Activated CD8-positive, alpha-beta memory T cell treated with anti-CD3 and anti-CD28 coated beads for 1 hour (primary cell): Measurements from ENCODE around the gene TRIM32.
"Not testable (repeated sequence)": the region's sequence is repeated elsewhere in the genome, so short reads cannot be mapped to it uniquely, and the experiment has no call there.

Source experiments
- DNase-seq, 2 donors: peaks; one replicate each; pipeline ENCODE4 v3.0.0-alpha.2; 2020; ENCODE audit warnings: low read depth in 1 of 2; ENCODE audit errors: extremely low read depth in 1 of 2

Gene TRIM32

DNA sequence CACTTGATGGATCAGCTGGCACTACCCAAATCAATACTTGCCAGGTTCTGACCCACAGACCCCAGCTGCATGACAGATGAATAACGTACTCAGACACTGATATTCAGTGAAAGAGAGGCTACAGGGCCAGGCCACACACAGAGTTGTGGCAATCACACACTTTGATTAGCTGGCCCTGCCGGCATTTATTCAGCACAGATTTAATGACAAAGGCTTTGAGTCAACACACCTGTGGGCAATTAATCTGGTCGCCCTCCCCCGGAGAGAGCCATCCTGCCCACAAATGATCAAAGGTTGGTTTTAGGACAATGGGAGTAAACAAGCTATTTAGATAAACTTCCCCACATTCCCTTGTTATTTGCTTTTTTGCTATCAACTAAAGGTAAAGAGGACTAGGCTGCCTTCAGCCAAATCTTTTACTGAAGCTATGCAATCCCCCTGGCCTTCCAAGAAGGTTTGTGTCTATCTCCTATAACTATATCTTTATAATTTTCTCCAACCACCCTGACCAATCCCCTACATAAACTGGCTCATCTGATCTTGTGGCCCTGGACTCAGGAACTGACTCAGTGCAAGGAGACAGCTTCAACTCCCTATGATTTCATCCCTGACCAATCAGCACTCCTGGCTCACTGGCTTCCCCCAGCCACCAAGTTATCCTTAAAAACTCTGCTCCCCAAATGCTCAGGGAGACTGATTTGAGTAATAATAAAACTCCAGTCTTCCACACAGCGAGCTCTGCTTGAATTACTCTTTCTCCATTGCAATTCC lies 12.7 kb upstream of the TRIM32 start:
- DNase-seq, result no peak

DNA sequence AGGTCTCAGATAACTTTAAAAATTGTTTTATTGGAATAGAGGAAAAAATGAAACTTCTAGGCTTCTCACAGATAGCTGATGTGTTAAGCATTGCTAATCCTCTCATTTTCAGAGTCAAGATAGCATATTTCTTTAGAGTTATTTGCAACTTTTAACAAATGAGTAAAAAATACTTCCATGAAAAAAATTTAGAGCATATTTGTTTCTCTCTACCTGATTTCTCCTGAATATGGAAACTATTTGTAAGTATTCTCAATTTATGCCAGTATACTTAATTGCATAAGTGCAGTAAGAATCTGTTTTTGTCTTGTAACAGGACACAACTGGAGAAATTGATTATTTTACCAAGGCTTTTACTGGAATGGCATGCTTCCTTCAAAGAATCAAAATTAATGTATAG lies 3.6 kb upstream of the TRIM32 start:
- no peak for DNase-seq

DNA sequence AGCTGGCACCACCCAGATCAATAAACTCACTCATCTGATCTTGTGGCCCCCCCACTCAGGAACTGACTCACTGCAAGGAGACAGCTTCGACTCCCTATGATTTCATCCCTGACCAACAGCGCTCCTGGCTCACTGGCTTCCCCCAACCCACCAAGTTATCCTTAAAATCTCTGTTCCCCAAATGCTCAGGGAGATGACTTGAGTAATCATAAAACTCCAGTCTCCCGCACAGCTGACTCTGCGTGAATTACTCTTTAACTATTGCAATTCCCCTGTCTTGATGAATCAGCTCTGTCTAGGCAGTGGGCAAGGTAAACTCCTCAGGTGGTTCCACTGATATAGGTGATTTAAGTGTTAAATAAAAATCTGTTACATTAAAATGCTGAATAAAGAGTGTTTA lies 1.9 kb upstream of the TRIM32 start:
- DNase-seq, result no peak

DNA sequence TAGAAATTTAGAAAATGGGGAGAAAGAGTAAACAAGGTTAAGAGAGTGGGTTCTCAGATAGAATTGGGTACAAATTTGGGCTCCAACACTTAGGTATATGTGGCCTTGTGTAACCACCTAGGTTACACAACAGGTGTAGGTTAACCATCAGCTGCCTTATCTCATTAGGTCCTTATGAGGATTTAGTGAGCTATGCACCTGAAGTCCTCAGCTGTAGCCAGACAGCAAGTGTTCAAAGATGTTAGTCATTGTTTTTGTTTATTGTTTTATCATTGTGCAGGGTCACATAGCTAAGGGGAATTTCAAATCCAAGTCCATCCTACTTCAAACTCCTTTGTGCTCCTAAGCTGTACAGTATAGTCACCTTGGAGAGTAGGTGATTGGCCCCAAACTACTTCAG lies 970 bp upstream of the TRIM32 start:
- DNase-seq, result no peak

DNA sequence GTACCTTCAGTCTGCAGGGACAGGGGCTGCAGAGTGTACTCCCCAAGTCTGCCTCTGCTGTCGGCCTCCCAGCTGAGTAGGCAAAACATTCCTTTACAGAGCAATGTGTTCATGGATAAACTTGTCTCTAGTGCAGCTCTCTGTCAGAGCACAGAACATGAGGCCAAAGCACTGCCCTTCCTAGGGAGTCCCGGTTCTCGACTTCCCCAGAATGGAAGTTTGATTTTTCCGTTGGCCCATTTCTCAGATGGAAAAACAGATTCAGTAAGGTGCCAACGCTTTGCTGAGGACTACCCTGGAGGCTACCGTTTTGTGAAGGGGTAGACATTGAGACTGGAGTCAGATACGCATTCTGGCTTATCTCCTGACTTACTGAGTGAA lies 422 bp upstream of the TRIM32 start:
- no peak for DNase-seq

DNA sequence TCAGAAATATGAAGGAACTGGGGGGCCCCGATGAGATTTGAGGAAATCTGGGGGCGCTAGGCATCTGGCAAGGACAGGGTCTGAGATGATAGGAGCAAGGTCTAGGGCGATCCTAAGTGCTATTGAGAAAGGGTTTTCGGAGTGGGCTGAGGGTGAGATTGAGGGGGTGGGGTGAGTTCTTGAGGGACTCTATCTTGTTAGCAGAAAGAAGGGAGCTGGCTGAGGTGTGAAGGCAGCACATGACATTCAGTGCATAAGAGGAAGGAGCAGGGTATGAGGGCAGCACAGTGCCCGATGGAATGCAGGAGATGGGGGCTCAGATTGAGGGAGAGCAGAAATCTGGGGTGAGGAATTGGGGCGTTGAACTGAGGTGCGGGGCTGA lies 640 bp downstream of the TRIM32 start:
- no peak for DNase-seq

DNA sequence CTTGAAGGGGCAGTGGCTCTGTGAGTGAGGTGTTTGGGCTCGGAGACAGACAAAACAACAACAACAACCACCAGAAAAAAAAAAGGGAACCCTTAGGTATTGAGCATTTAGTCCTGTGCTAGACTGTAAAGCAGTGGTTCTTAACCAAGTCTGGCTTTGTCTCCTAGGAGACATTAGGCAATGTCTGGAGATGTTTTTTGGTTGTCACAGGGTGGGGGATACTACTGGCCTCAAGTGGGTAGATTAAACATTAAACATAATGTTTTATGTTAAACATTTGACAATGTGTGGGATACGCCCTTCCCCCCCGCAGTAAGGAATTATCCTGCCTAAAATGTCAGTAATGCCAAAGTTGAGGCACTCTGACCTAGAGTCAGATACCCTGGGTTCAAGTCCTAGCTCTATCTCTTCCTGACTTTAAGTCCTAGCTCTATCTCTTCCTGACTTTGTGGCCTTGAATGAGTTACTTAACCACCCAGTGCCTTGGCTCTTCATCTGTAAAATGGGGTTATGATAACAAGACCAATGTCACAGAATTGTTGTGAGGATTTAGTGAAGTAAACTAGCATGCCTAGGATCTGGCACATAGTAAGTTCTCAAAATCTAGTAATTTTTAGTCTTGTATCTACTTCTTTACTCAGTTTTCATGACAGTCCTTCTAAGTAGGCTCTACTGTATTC lies 1.8 kb downstream of the TRIM32 start:
- DNase-seq, result no peak

DNA sequence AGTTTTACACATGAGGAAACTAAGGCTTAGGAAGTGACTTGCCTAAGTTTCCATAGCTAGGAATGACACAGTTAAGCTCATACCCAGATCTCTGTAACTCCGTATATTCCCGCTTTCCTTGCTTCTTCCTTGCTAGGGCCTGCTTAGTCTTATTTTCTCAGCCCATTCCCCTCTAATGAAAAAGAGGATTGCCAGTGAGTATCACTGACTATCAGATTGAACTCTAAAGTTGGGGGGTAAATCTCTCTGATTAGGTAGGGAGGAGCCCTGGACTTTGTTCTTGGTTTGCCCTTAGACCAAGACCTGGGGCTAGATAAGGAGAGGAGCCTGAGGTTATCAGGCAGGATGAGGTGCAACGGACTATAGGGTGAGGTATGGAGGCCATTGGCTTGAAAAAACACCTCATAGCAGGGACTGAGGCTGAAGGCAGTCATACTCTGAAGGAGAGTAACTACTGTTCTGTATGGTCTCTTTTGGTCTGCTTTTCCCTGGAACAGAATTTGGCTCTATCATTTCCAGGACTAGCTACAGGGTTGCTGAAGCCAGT lies 2.5 kb downstream of the TRIM32 start:
- DNase-seq, result no peak

DNA sequence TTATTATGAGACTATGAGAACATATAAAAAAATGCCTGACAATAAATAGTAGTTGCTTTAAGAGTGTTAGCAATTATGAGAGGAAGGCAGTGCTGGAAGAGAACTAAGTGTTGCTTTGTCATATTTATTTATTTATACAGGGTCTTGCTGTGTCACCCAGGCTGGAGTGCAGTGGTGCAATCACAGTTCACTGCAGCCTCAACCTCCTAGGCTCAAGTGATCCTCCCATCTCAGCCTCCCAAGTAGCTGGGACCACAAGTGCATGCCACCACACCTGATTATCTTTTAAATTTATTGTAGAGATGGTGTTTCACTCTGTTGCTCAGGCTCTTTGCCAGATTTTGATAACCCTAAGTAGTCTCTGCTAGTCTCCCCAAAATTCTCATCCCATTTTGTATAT lies 3.7 kb downstream of the TRIM32 start:
- DNase-seq, result not testable (repeated sequence)

DNA sequence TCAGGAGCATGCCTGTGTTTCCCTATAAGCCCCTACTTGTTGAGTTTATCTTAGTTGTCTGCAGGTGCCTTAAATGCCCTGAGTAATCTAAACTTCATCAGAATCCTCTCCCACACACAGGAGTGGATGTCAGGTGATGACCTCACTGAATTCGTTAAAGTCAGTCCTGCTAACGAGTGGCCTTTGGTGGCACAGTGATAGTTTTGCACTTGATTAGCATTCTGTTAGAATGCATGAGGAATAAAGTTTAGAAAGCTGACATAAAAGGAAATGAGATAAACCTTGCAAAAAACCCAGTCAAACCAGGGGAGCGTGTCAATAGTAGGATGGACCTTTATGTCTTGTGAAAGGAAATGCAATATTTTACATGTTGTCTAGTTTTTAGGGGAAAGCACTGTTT lies 4.5 kb downstream of the TRIM32 start:
- DNase-seq, result no peak

DNA sequence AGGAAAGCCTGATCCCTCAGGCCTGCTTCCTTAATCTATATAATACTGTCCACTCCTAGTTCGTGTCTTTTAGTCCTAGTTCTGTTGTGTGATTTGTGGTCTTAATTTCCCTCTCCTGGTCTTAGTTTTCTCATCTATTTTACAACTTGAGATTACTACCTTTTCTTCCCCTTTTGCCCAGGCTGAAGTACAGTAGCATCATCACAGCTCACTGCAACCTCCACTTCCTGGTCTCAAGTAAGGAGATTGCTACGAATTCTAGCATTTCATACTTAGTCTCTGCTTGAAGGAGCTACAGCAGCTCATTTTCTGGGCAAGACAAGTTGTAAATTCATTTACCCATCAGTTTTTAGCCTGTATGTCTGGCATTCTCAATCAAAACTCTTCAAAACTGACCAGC lies 5.5 kb downstream of the TRIM32 start:
- DNase-seq, result no peak

DNA sequence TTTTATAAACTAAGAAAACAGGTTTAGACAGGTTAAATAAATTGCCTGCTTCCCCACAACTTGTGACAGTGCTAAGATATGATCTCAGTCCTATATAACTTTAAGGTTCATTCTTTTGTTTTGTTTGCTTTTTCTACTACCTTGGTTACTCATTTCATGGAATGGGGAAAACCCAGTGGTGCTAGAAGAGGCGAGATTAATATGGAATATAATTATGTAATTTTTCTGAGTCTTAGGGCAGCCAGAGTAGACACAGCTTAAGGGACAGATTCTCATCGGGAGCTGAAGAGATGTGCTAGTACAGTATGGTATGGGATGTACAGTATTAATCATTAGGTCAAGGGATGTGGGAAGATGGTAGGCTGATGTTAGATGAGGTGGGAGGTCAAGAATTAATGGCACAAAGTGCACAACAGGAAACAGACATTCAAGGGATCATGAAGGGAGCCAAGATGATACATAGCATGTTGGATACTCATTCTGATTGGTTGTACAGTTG lies 6.2 kb downstream of the TRIM32 start:
- no peak for DNase-seq

DNA sequence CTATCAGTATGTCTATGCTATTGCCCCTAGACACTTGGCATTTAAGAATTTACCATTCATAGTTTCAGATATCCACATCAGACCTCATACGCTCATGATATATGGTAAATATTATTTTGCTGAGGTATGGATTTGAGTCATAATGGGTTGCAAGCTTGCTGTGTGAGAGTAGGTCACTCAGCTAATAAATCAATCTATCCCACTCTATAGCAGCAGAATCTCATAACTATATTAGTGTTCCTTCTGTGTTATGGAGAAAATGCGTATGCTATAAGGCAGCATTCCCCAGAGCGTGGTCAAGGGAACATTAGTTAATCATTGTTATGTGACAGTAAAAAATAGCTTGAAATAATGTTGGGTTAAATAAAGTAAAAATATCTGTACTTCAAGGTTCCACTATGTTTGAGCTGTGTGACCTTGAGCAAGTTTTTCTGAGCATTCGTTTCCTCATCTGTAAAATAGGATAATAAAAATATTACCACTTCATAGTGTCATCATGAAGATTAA lies 7.7 kb downstream of the TRIM32 start:
- no peak for DNase-seq

DNA sequence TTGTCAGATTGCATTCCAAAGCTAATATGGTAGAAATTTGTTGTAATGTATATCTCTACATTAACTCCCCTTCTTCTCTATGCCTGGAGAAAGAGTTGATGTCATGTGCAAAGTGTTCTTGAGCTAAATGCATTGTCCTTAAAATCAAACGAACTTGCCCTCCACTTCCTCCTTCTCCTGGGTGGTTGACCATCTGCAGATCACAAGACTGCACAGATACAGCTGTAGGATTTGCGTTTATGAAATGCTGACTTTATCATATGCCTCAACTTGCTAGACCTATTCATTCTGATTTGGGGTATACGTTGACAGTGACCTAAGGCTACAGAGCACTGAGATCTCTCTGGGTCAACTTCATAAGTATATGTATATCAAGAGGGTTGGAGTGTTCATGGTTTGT lies 8.3 kb downstream of the TRIM32 start:
- no peak for DNase-seq

DNA sequence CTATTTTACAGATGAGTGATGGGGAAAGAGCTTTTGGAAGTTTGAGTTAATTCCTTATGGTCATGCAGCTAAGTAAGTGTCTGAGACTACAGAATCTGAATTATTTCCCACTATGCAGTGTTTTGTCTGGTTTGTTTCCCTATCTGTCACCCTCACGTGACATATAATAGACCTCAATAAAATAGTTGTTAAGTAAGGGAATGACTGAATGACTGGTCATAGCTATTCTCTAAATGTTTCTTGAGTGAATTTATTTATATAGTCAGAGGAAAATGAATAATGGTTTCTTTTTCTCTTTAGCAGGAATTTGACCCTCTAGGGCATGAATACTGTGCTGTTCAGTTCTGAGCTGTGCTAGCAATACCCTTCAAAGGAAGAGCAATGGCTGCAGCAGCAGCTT lies 10.3 kb downstream of the TRIM32 start:
- no peak for DNase-seq

DNA sequence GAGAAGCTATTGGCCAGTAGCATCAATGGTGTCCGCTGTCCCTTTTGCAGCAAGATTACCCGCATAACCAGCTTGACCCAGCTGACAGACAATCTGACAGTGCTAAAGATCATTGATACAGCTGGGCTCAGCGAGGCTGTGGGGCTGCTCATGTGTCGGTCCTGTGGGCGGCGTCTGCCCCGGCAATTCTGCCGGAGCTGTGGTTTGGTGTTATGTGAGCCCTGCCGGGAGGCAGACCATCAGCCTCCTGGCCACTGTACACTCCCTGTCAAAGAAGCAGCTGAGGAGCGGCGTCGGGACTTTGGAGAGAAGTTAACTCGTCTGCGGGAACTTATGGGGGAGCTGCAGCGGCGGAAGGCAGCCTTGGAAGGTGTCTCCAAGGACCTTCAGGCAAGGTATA lies 10.8 kb downstream of the TRIM32 start:
- DNase-seq, result no peak

DNA sequence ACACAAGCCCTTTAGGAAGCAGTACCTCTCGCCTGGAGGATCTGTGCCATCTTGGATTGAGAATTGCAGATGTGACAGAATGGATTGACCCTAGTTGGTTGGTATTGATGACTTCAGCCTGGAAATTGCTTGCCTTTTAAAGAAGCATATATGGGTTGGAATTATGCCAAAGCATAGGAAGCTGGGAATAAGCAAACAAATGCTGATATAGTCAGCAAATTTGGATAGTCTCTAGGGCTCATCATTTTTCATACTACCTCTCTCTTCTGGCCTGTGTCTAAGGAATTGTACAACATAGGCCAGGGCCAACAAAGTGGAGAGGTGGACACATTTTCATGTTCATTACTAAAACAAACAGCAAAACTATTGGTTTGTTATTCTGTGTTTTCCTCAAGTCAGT lies 13.2 kb downstream of the TRIM32 start:
- no peak for DNase-seq

DNA sequence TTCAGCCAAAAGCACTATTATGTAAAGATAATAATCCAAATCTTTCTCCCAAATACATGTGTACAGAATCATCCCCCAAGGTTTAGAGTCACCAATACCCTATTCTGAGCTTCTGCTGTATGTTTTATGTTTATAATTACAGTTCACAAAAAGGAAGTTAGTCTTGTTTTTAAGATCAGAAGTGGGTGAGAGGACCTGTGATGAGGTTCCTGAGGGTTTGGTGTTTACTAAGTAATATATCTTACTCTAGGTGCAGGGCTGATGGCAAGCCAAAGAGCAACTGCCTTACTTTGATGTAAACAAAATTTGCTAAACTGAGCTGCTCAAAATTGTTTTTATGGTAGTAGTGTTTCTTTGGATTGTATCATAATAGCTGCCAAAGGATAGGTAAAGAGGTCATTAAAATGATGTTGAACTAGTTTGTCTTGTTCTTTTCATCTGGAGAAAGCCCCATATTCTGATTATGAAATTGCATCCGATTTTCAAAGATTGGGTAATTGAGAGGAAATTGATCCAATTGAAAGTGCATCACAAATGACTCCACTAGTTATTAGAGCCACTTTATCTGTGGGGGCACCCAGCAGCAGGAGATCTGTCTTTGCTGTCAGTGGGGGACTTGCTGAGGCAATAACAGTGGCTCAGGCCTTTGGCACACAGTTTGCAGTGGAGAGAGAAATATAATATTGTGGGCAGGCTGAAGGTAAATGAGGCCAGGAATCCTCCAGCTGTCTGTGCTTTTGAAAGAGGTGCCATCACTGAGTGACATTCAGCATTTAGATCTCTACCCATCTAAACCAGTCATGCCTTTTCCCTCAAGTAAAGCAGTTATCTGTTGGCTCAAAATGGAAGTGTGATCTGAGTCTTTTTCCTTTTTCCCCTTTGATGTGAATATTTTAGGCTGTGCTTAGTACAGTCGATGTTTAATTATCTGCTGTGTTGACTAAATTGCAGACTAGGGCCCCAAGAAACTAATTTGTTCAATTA lies 14.1 kb downstream of the TRIM32 start:
- DNase-seq, result no peak

DNA sequence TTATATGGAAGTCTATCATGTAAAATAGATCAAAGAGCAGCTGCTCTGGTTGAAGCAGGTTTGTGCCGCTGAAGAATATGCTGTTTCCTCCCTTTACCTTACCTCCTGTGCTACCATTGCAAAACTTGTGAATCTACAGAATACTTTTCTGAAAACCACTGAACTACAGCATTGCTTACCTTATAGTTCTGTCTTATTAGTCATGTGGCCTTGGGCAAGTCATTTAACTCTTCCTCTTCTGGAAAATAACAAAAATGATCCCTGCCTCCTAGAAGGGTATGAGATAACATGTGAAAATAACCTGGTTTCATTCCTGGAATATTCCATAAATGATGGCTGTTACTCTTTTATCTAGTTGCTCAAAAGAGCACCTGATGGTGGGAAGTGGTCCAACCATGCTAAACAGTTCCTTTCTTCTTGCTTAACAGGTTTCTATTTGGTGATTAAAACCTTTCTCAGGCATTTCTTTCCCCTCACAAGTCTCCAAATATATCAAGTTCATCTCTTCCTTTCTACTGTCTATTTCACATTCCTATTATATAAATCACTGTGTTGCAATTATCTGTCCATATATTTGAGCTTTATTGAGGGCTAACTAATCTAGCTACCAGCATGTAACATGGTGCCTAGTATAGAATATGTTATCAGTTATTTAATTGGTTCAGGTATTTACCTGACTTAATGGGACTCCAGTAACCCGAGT lies 15.0 kb downstream of the TRIM32 start:
- DNase-seq, result no peak

DNA sequence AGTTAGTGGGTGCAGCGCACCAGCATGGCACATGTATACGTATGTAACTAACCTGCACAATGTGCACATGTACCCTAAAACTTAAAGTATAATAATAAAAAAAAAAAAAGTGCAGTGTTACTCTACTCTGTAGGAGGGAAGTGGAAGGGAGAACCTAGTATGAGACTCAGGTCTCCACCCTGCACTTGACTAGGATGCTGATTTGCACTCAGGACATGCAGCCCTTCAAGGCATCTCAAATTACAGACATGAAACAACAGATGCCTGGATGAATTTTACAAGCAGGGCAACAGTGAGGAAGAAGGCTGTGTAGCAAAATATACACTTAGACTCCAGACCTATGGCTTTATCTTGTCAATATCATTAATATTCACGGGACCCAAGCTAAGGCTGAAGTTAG lies 16.5 kb downstream of the TRIM32 start:
- DNase-seq, result no peak
